ENCODE results near the gene ATXN2.
A peak's percentile ranks its signal among the peaks of the same experiment; 100 is the strongest.

Gene ATXN2

DNA sequence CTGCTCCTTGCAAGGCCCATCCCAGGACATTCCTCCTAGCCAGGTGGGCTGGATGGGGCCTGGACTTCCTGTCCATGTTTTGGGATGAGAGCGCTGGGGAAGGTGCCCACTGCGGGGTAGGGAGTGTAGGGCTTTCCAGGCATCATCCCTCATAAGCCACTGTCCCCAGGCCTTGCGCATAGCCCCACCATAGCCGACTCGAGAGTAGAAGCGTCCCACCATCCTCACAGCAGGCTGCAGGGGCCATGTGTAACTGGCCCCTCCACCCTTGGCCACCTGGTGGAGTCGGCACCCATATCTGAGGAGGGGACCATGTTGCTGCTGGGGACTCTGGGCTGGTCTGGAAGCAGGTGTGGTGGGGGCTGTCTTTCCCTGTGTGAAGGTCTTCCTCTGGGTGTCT, 162.8 kb downstream of the ATXN2 start:
- ATAC-seq, result no peak
- no peak for DNase-seq

DNA sequence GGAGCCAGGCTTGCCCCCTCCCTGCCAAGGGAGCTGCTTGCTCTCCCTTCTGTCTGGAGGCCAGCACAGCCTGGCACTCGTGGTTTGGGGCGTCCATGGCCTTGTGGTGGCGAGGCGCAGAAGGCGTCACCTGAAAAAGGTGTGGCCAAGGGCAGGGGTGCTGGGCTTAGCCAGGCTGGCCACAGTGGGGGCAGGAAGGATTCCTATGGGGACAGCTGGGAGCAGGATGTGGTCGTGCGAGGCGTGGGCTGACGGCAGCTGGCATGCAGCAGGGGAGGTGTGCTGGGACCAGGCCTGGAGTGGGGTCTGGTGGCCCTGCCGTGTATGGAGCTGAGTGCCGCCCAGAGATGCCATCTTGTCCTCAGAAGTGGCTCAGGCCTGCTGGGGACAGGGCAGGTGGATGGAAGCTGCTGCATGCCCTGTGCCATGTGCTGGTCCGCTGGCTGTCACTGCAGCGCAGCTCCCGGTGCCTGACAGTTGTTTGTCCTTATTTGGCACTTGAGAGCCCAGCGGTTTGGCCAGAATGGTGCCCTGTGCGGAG, 163.4 kb downstream of the ATXN2 start:
- ATAC-seq, result no peak
- peak; percentile 50 for DNase-seq

- ATAC-seq (peak; percentile 79), DNase-seq (peak; percentile 86)
Measured at GRCh38 chr12:111434680-111435338, 164.3 kb downstream of the ATXN2 start.

- DNase-seq, result no peak
- no peak for ATAC-seq
Measured at GRCh38 chr12:111434049-111434448, 165.1 kb downstream of the ATXN2 start.

GRCh38 chr12:111431772-111432171, 167.3 kb downstream of the ATXN2 start:
- ATAC-seq (no peak), DNase-seq (no peak)

- peak; percentile 83 for DNase-seq
- ATAC-seq, result peak; percentile 17
Measured at GRCh38 chr12:111430433-111431353, 168.4 kb downstream of the ATXN2 start.

DNA sequence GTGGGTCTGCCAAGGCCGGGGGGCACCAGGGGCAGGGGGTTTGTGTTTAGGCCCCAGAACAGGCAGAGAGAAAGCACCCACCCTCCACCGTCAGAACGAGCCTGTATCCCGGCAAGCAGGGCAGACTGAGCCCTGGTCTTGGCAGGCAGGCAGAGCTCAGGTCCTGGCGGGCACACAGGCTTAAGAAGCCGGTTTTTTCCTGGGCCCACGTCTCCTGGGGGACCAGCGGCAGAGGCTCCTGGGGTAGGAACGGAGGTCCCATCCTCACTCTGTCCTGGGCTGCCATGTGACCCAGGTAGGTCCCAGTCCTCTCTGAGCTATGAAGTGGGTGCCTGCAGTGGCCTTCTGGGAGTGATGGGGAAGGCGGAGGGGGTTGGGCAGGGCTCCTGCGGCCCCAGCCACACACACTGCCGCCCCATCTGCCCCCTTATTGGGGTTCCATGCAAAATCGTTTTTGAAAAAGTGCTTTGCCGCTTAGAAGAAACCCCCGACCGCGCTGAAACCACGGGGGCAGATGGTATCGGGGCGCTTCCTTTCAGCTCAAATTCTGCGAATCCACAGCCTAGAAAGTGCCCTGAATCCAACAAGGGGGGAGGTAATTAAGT, 169.2 kb downstream of the ATXN2 start:
- peak; percentile 72 for DNase-seq

DNA sequence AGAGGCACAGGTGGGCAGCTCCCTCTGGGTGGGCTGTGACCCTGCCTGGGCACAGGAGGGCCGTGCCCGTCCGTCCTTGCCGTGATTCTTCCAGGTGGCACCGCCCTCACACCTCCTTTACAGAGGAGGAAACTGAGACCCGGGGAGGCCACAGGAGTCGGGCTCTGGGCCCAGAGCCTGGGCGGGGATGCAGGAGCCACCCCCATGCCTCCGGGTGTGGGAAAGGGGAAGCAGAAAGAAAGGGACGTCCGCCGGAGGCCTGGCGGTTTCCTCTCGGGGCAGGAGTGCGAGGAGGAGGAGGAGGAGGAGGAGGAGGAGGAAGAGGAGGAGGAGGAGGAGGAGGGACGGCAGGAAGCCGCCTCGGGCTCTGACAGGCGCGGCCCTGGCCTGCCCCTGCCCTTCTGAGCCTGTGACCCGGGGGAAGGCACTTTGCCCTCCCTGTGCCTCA, 170.4 kb downstream of the ATXN2 start:
- no peak for ATAC-seq
- peak; percentile 50 for DNase-seq

More for the DNA sequence above, 169.2 kb downstream of the ATXN2 start:
- ATAC-seq, result peak; percentile 15

DNA sequence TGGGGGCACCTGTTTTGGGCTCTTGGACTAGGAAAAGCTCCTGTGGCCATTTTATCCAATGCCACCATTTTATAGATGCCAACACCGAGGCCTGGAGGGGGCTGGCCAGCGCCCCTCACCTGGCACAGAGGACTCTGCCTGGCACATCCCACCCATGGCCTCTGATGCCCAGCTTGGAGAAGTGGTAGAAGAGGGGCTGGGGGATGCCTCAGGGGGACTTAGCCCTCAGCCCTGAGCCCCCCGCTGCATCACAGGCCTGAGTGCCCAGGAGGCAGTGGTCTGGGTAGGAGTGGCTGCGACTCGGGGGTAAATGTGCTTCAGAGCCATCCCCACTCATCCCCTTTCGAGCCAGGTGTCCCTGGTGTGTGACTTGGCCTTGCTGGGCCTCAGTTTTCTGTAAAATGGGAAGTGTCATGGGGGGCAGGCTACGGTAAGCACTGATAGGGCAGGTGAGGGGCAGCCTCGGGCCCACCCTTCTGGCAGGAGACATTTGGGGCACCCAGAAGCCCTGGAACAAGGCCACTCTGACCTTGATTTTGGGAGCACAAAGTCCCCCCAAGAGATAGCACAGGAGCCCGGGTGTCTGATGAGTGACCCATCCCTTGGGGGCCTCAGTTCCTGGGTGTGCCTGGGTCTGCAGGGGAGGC, 170.9 kb downstream of the ATXN2 start:
- no peak for ATAC-seq
- no peak for DNase-seq

- DNase-seq, result no peak
- ATAC-seq, result no peak
Measured at GRCh38 chr12:111427417-111428074, 171.6 kb downstream of the ATXN2 start.

GRCh38 chr12:111426344-111427185, 172.6 kb downstream of the ATXN2 start:
- ATAC-seq, result peak; percentile 53
- DNase-seq, result peak; percentile 39

GRCh38 chr12:111425655-111426054, 173.5 kb downstream of the ATXN2 start:
- no peak for ATAC-seq
- no peak for DNase-seq

DNA sequence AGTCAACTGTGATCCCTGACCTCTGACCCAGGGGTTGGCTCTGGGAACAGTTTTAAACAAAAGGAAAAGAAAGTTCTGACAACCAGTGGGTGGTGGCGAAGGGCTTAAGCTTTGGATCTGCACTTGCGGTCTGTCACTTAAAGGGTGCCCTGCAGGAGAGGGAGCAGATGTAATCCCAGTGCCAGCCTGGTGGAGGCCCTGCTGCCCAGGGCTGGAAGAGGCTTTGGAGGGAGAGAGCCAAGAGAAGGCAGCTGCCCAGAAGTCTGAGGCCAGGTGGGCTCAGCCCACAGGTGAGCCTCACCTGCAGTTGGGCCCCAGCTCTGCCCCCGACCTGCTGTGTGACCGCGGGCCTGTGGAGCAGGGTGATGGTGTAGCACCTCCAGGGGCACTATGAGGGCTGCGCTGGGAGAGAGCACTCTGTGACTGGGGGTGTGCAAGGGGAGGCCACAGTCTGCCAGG, 174.3 kb downstream of the ATXN2 start:
- DNase-seq (no peak), ATAC-seq (no peak)

GRCh38 chr12:111424189-111424792, 174.8 kb downstream of the ATXN2 start:
- ATAC-seq (no peak), DNase-seq (no peak)

- DNase-seq (no peak), ATAC-seq (no peak)
Measured at GRCh38 chr12:111420494-111420893, 178.6 kb downstream of the ATXN2 start.

DNA sequence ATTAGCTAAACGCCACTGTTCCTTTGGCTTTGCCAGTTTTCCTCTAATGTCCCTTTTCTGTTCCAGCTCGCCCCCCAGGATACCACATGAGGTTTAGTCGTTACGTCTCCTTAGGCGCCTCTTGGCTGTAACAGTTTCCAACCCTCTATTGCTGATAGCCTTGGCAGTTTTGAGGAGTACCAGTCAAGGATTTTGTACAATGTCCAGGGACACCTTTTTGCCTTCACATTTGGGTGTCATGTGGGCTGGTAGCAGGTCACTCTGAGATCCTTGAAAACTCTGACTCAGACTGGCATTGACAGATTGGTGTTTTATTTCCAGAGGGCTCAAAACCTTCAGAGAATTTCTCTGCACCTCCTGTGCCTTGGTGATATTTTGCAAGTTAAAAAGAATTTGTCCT, 179.3 kb downstream of the ATXN2 start:
- DNase-seq (no peak), ATAC-seq (no peak)

GRCh38 chr12:111418594-111418880, 180.6 kb downstream of the ATXN2 start:
- DNase-seq, result no peak
- ATAC-seq, result no peak

- ATAC-seq, result no peak
- DNase-seq, result no peak
Measured at GRCh38 chr12:111417784-111418593, 181.1 kb downstream of the ATXN2 start.

- DNase-seq (no peak), ATAC-seq (no peak)
Measured at GRCh38 chr12:111417290-111417689, 181.8 kb downstream of the ATXN2 start.

Data from stimulated activated naive CD8-positive, alpha-beta T cell treated with anti-CD3 and anti-CD28 coated beads, Interleukin-15, Interleukin-2, amounts not matched to agents 100 U/mL and 50 U/mL, for 24 hours (primary cell).